HEK293T (cell line): ENCODE results near the gene PKN1.

Source experiments
- CTCF ChIA-PET: fragments of 350-600 bp; formaldehyde crosslinking; extraction: SDS; loops from one replicate; lab custom pipeline; 2021; ENCODE audit warnings: antibody characterized with exemption, inconsistent platforms; lab: Yijun Ruan, JAX
- POLR2A ChIA-PET: fragments of 350-600 bp; formaldehyde crosslinking; extraction: SDS; loops from one replicate; lab custom pipeline; 2020; ENCODE audit warnings: antibody characterized with exemption, inconsistent platforms; lab: Yijun Ruan, JAX
- DNase-seq: peaks from one replicate; pipeline ENCODE4 v3.0.0; 2012; ENCODE audit warnings: mixed read lengths; ENCODE audit errors: extremely low spot score
- ARNT ChIP-seq: fragments of 450-650 bp; IDR thresholded peaks from 2 replicates; pipeline ENCODE4 v1.6.1; 2017; ENCODE audit warnings: mild to moderate bottlenecking
- BHLHE40 ChIP-seq: fragments of 450-650 bp; IDR thresholded peaks from 2 replicates; pipeline ENCODE4 v1.6.1; 2016; ENCODE audit warnings: mild to moderate bottlenecking, moderate library complexity, borderline replicate concordance
- CTBP1 ChIP-seq: fragments of 450-650 bp; IDR thresholded peaks from 2 replicates; pipeline ENCODE4 v1.6.1; 2016; ENCODE audit warnings: borderline replicate concordance
- ELF4 ChIP-seq: fragments of 450-650 bp; IDR thresholded peaks from 2 replicates; pipeline ENCODE4 v1.6.1; 2017; ENCODE audit warnings: antibody characterized with exemption
- FOXA1 ChIP-seq: fragments of 450-650 bp; IDR thresholded peaks from 2 replicates; pipeline ENCODE4 v1.6.1; 2016; ENCODE audit warnings: mild to moderate bottlenecking
- FOXK2 ChIP-seq: fragments of 450-650 bp; IDR thresholded peaks from 2 replicates; pipeline ENCODE4 v1.6.1; 2016; ENCODE audit warnings: mild to moderate bottlenecking
- FOXM1 ChIP-seq: fragments of 450-650 bp; IDR thresholded peaks from 2 replicates; pipeline ENCODE4 v1.6.1; 2017; ENCODE audit warnings: mild to moderate bottlenecking, borderline replicate concordance
- HDGF ChIP-seq: fragments of 450-650 bp; IDR thresholded peaks from 2 replicates; pipeline ENCODE4 v1.6.1; 2017; ENCODE audit warnings: antibody characterized with exemption, borderline replicate concordance
- L3MBTL2 ChIP-seq: fragments of 450-650 bp; conservative IDR thresholded peaks from 2 replicates; pipeline ENCODE4 v1.6.1; 2016; ENCODE audit warnings: mild to moderate bottlenecking
- LEF1 ChIP-seq: fragments of 450-650 bp; IDR thresholded peaks from 2 replicates; pipeline ENCODE4 v1.6.1; 2017; ENCODE audit warnings: mild to moderate bottlenecking, borderline replicate concordance
- NFRKB ChIP-seq: fragments of 450-650 bp; IDR thresholded peaks from 2 replicates; pipeline ENCODE4 v1.6.1; 2016; ENCODE audit warnings: mild to moderate bottlenecking, moderate library complexity
- SP1 ChIP-seq: fragments of 450-650 bp; IDR thresholded peaks from 2 replicates; pipeline ENCODE4 v1.6.1; 2017
- SUZ12 ChIP-seq: fragments of 450-650 bp; IDR thresholded peaks from 2 replicates; pipeline ENCODE4 v1.6.1; 2016; ENCODE audit warnings: mild to moderate bottlenecking
- TARDBP ChIP-seq: fragments of 450-650 bp; IDR thresholded peaks from 2 replicates; pipeline ENCODE4 v1.6.1; 2016
- ZNF384 ChIP-seq: fragments of 450-650 bp; IDR thresholded peaks from 2 replicates; pipeline ENCODE4 v1.6.1; 2016
- TF ChIP-seq, protein P1 (sequence below): fragments of 450-650 bp; IDR thresholded peaks from 2 replicates; pipeline ENCODE4 v1.6.1; 2016

The PKN1 gene

DNA sequence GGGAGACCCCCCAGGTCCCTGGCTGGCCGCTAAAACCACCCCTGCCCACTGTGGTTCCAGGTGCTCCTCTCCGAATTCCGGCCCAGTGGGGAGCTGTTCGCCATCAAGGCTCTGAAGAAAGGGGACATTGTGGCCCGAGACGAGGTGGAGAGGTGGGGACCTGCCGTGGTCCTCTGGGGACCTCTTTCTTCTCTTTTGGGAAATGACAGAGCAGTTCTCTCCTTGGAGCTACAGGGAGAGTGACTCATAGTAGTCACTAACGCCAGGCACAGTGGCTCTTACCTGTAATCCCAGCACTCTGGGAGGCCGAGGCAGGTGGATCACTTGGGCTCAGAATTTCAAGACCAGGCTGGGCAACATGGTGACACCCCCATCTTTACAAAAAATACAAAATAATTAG lies 34.7 kb downstream of the PKN1 start:
- DNase-seq = no peak

GRCh38 chr19:14470031-14470876 lies 37.1 kb downstream of the PKN1 start:
- TF ChIP-seq, protein P1, sequence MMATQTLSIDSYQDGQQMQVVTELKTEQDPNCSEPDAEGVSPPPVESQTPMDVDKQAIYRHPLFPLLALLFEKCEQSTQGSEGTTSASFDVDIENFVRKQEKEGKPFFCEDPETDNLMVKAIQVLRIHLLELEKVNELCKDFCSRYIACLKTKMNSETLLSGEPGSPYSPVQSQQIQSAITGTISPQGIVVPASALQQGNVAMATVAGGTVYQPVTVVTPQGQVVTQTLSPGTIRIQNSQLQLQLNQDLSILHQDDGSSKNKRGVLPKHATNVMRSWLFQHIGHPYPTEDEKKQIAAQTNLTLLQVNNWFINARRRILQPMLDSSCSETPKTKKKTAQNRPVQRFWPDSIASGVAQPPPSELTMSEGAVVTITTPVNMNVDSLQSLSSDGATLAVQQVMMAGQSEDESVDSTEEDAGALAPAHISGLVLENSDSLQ = no peak
- TF ChIP-seq LEF1 = no peak
- TF ChIP-seq SP1 = no peak
- TF ChIP-seq NFRKB = no peak
- TF ChIP-seq FOXA1 = no peak
- TF ChIP-seq ZNF384 = no peak
- TF ChIP-seq FOXM1 = no peak
- no peak for TF ChIP-seq CTBP1
- POLR2A ChIA-PET = no interaction called here
- CTCF ChIA-PET = no interaction called here
- DNase-seq = peak; percentile 7

More for the DNA sequence above, 34.7 kb downstream of the PKN1 start:
- ChIA-PET POLR2A (no interaction called here), CTCF (interaction anchor here (0.7 to 1.0 kb wide), 2 partner anchors 12 to 1106 kb away, joined by 3 read pairs; no protein-coding TSS in a partner anchor)
- TF ChIP-seq BHLHE40 = no peak
- TF ChIP-seq FOXA1 = no peak
- TF ChIP-seq LEF1 = no peak
- TF ChIP-seq ARNT = no peak
- no peak for TF ChIP-seq HDGF
- TF ChIP-seq ELF4 = no peak
- no peak for TF ChIP-seq L3MBTL2
- no peak for TF ChIP-seq CTBP1
- TF ChIP-seq SP1 = no peak
- TF ChIP-seq FOXK2 = no peak
- TF ChIP-seq, protein P1 = no peak

- TF ChIP-seq ARNT (no peak), LEF1 (no peak), TARDBP (no peak), HDGF (no peak), ZNF384 (no peak), L3MBTL2 (no peak)
- ChIA-PET POLR2A (no interaction called here), CTCF (interaction anchor here (1.8 kb wide), 1 partner anchor 21 kb away, joined by 9 read pairs; no protein-coding TSS in a partner anchor)
- DNase-seq = peak; percentile 5
These were observed 38.5 kb downstream of the PKN1 start for GRCh38 chr19:14471436-14472187.

- POLR2A ChIA-PET = no interaction called here
- DNase-seq = peak; percentile 80
- TF ChIP-seq BHLHE40 = no peak
- no peak for TF ChIP-seq ZNF384
- TF ChIP-seq NFRKB = no peak
- no peak for TF ChIP-seq HDGF
- TF ChIP-seq ELF4 = no peak
- no peak for TF ChIP-seq CTBP1
- TF ChIP-seq, protein P1 = no peak
- peak; percentile 70 for TF ChIP-seq L3MBTL2
- CTCF ChIA-PET = interaction anchor here (0.6 to 1.8 kb wide), 4 partner anchors 9 to 35 kb away, joined by 3 to 9 read pairs (median 4); no protein-coding TSS in a partner anchor
These were observed 39.3 kb downstream of the PKN1 start for GRCh38 chr19:14472202-14472938.

GRCh38 chr19:14473073-14473977 lies 40.2 kb downstream of the PKN1 start:
- ChIA-PET CTCF (interaction anchor here (0.6 to 1.8 kb wide), 4 partner anchors 8 to 35 kb away, joined by 3 to 9 read pairs (median 4); no protein-coding TSS in a partner anchor), POLR2A (no interaction called here)
- no peak for DNase-seq
- TF ChIP-seq FOXK2 (no peak), L3MBTL2 (no peak), ELF4 (no peak), NFRKB (no peak), SUZ12 (no peak), TARDBP (no peak)
